HepG2 (cell line): ENCODE results near the gene DTNB. TPM values are rescaled to one million over a fixed set of nuclear protein-coding genes. Genes with fewer than 3 reads are reported as not detected.

Experiments
- GATA4 ChIP-seq: sonication (generic); IDR thresholded peaks from 2 replicates; pipeline ENCODE4 v1.6.1; 2016; ENCODE audit warnings: antibody characterized with exemption, low read depth, borderline replicate concordance
- HES4 ChIP-seq: sonication (generic); formaldehyde crosslinking; IDR thresholded peaks from 2 replicates; pipeline ENCODE4 v1.9.0; 2021; ENCODE audit warnings: mild to moderate bottlenecking, missing genetic modification reagents, borderline replicate concordance
- MAFK ChIP-seq, 2 experiments: IDR thresholded peaks in 1 of 2; conservative IDR thresholded peaks in 1 of 2; 2 replicates each; pipeline ENCODE4 v1.6.1; 2011; ENCODE audit warnings: improper control_type of control experiment in 2 of 2, low read length in 2 of 2
- NCOA5 ChIP-seq: sonication (generic); formaldehyde crosslinking; IDR thresholded peaks from 2 replicates; pipeline ENCODE4 v1.4.0; 2020; ENCODE audit warnings: missing genetic modification reagents
- NRL ChIP-seq: sonication (generic); formaldehyde crosslinking; IDR thresholded peaks from 2 replicates; pipeline ENCODE4 v1.5.0; 2020; ENCODE audit warnings: missing genetic modification reagents, mild to moderate bottlenecking, moderate library complexity, borderline replicate concordance
- PITX1 ChIP-seq: sonication (generic); formaldehyde crosslinking; IDR thresholded peaks from 2 replicates; pipeline ENCODE4 v1.5.1; 2020; ENCODE audit warnings: mild to moderate bottlenecking, missing genetic modification reagents
- RFX1 ChIP-seq: fragments of 450-650 bp; IDR thresholded peaks from 2 replicates; pipeline ENCODE4 v1.6.1; 2017
- SUZ12 ChIP-seq: fragments of 150-350 bp; IDR thresholded peaks from 2 replicates; pipeline ENCODE4 v1.6.1; 2014; ENCODE audit warnings: low read depth, low read length
- TARDBP ChIP-seq: sonication (generic); formaldehyde crosslinking; IDR thresholded peaks from 2 replicates; pipeline ENCODE4 v1.8.0; 2022; ENCODE audit warnings: mild to moderate bottlenecking, missing genetic modification reagents
- TBP ChIP-seq: sonication (generic); formaldehyde crosslinking; IDR thresholded peaks from 2 replicates; pipeline ENCODE4 v1.5.0; 2020; ENCODE audit warnings: missing genetic modification reagents
- ZBTB7A ChIP-seq: sonication (generic); formaldehyde crosslinking; IDR thresholded peaks from 2 replicates; pipeline ENCODE4 v1.8.0; 2022; ENCODE audit warnings: mild to moderate bottlenecking, missing genetic modification reagents
- ZNF468 ChIP-seq: sonication (generic); formaldehyde crosslinking; IDR thresholded peaks from 2 replicates; pipeline ENCODE4 v1.8.0; 2022; ENCODE audit warnings: mild to moderate bottlenecking, moderate library complexity, missing genetic modification reagents
- ZNF567 ChIP-seq: sonication (generic); formaldehyde crosslinking; IDR thresholded peaks from 2 replicates; pipeline ENCODE4 v1.8.1; 2023; ENCODE audit warnings: mild to moderate bottlenecking, missing genetic modification reagents, borderline replicate concordance
- ZNF746 ChIP-seq: sonication (generic); formaldehyde crosslinking; IDR thresholded peaks from 2 replicates; pipeline ENCODE4 v1.8.0; 2022; ENCODE audit warnings: mild to moderate bottlenecking, missing genetic modification reagents
- ZSCAN9 ChIP-seq: IDR thresholded peaks from 2 replicates; pipeline ENCODE4 v1.6.1; 2016; ENCODE audit warnings: borderline replicate concordance
- polyA plus RNA-seq, 8 experiments: library from polyadenylated mRNA; depleted of rRNA in 3 of 8; stranded (reverse) in 7 of 8; unstranded in 1 of 8; fragments of >200 nt; fragmentation: Illumina TruSeq in 4 of 8; extraction: Trizol in 4 of 8; gene quantifications; 2 replicates each; pipeline versions ENCODE4 v1.2.1 to v1.2.3, GENCODE V29; 2011 to 2016; ENCODE audit warnings: low read depth in 4 of 8, missing spikeins in 1 of 8, mixed read lengths in 1 of 8; ENCODE audit not compliant: insufficient read depth in 1 of 8
- total RNA-seq, 5 experiments: library from RNA; depleted of rRNA; stranded (reverse); fragments of >200 nt; fragmentation: Illumina TruSeq; extraction: Trizol; gene quantifications; 2 replicates each; pipeline ENCODE4 v1.2.3, GENCODE V29; 2016; ENCODE audit warnings: low read depth in 1 of 5
- TF ChIP-seq, protein P1 (sequence below): sonication (generic); formaldehyde crosslinking; IDR thresholded peaks from 2 replicates; pipeline ENCODE4 v1.5.0; 2020; ENCODE audit warnings: missing genetic modification reagents
- TF ChIP-seq, protein P2 (sequence below): sonication (generic); formaldehyde crosslinking; IDR thresholded peaks from 2 replicates; pipeline ENCODE4 v1.4.0; 2020; ENCODE audit warnings: mild to moderate bottlenecking, missing genetic modification reagents
- TF ChIP-seq, protein P3 (sequence below): IDR thresholded peaks from 2 replicates; pipeline ENCODE4 v1.6.1; 2012; ENCODE audit warnings: inconsistent platforms

Gene DTNB
- total and polyA plus RNA-seq, 2 of the 13 experiments (the other 11 are each of a cell fraction or from before 2014, with no cell fraction given): 14.4 to 23.9 TPM

DNA sequence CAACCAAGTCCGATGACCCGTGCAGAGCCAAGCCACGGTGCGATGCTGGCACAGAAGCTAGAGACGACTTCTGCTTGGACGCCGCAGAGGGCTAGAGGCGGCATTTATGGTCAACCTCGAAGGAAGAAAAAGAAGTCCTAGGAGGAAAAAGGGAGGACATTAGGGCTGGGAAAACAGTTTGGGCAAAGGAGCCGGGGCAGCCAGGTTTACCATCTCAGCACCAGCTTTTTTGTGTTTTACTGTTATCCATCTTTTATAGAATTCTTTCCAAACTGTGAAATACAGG, 643 bp upstream of the DTNB start (continued):
- TF ChIP-seq HES4: no peak
- TF ChIP-seq, protein P1, sequence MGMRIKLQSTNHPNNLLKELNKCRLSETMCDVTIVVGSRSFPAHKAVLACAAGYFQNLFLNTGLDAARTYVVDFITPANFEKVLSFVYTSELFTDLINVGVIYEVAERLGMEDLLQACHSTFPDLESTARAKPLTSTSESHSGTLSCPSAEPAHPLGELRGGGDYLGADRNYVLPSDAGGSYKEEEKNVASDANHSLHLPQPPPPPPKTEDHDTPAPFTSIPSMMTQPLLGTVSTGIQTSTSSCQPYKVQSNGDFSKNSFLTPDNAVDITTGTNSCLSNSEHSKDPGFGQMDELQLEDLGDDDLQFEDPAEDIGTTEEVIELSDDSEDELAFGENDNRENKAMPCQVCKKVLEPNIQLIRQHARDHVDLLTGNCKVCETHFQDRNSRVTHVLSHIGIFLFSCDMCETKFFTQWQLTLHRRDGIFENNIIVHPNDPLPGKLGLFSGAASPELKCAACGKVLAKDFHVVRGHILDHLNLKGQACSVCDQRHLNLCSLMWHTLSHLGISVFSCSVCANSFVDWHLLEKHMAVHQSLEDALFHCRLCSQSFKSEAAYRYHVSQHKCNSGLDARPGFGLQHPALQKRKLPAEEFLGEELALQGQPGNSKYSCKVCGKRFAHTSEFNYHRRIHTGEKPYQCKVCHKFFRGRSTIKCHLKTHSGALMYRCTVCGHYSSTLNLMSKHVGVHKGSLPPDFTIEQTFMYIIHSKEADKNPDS (CRISPR knock-in tag): no peak
- no peak for TF ChIP-seq ZNF746
- no peak for TF ChIP-seq NCOA5 (CRISPR knock-in tag)
- no peak; the same call in 1 of the 2 replicates for TF ChIP-seq ZSCAN9 (CRISPR knock-in tag)
- TF ChIP-seq PITX1 (CRISPR knock-in tag): 0 out of 2 replicates have a peak, but pooled peaks have one; percentile 41
- TF ChIP-seq SUZ12: no peak
- peak; percentile 1; the same call in 1 of the 2 replicates for TF ChIP-seq NRL (CRISPR knock-in tag)
- TF ChIP-seq GATA4: no peak
- TF ChIP-seq ZNF468 (CRISPR knock-in tag): peak; percentile 67; the same call in 1 of the 2 replicates
- no peak for TF ChIP-seq ZBTB7A (CRISPR knock-in tag)
- TF ChIP-seq, protein P2, sequence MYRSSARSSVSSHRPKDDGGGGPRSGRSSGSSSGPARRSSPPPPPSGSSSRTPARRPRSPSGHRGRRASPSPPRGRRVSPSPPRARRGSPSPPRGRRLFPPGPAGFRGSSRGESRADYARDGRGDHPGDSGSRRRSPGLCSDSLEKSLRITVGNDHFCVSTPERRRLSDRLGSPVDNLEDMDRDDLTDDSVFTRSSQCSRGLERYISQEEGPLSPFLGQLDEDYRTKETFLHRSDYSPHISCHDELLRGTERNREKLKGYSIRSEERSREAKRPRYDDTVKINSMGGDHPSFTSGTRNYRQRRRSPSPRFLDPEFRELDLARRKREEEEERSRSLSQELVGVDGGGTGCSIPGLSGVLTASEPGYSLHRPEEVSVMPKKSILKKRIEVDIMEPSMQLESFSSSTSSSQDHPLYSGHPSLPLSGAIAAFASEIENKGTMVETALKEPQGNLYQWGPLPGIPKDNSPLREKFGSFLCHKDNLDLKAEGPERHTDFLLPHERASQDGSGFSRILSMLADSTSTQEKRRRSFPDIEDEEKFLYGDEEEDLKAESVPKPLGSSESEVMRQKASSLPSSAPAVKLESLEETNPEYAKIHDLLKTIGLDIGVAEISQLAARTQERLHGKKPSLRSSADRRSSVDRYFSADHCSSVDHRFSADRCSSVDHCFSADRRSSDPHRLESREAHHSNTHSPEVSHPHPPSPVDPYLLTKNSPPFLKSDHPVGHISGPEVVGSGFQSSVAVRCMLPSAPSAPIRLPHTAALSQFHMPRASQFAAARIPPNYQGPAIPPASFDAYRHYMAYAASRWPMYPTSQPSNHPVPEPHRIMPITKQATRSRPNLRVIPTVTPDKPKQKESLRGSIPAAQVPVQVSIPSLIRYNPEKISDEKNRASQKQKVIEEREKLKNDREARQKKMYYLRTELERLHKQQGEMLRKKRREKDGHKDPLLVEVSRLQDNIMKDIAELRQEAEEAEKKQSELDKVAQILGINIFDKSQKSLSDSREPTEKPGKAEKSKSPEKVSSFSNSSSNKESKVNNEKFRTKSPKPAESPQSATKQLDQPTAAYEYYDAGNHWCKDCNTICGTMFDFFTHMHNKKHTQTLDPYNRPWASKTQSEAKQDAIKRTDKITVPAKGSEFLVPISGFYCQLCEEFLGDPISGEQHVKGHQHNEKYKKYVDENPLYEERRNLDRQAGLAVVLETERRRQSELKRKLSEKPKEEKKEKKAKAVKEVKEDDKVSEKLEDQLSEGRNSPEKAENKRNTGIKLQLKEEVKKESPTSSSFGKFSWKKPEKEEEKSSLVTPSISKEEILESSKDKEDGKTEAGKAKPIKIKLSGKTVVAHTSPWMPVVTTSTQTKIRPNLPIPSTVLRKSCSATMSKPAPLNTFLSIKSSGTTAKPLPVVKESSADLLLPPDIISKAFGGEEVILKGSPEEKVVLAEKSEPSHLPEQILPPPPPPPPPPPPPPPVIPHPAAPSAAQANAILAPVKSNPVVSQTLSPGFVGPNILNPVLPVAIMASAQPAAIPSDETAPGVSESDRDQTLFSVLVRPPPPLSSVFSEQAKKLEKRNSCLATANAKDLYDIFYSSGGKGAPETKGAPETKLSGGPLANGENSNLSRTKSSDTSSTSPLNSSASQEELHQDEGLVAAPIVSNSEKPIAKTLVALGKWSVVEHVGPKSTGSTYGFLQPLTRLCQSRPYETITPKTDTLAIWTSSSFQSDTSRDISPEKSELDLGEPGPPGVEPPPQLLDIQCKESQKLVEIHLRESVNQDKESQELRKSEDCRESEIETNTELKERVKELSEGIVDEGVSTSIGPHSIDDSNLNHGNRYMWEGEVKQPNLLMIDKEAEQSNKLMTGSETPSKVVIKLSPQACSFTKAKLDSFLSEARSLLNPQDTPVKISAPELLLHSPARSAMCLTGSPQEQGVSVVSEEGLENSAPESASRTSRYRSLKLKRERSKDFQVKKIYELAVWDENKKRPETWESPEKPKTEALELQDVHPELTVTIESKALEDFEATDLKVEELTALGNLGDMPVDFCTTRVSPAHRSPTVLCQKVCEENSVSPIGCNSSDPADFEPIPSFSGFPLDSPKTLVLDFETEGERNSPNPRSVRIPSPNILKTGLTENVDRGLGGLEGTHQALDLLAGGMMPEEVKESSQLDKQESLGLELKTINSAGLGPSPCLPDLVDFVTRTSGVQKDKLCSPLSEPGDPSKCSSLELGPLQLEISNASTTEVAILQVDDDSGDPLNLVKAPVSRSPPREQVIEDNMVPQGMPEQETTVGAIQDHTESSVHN: no peak
- TF ChIP-seq TARDBP (CRISPR knock-in tag): 0 out of 2 replicates have a peak, but pooled peaks have one; percentile 20
- TF ChIP-seq MAFK (conservative IDR thresholded peaks at IDR 0.05 in 1 of 2, IDR thresholded peaks at IDR 0.05 in 1 of 2; ENCODE audit: low read length in 2 of 2): no peak
- TF ChIP-seq TBP: no peak
- no peak; the same call in 1 of the 2 replicates for TF ChIP-seq ZNF567 (CRISPR knock-in tag)
- TF ChIP-seq, protein P3, sequence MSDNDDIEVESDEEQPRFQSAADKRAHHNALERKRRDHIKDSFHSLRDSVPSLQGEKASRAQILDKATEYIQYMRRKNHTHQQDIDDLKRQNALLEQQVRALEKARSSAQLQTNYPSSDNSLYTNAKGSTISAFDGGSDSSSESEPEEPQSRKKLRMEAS: no peak
- no peak for TF ChIP-seq RFX1
